Activated naive CD8-positive, alpha-beta T cell treated with anti-CD3 and anti-CD28 coated beads, Interleukin-2, amount 50 U/mL, for 24 hours (primary cell): ENCODE measurements around the gene KRTAP5-6.
A peak's percentile ranks its signal among the peaks of the same experiment; 100 is the strongest.

ENCODE experiments used
- ATAC-seq: fragments of 150-1000 bp; cut with Tn5 transposase; one replicate; pipeline ENCODE4 v1.10.0; 2021
- DNase-seq: peaks from one replicate; pipeline ENCODE4 v3.0.0; 2021
- H3K27ac Mint-ChIP-seq: one replicate; pipeline ENCODE4 v1.8.0; 2021; ENCODE audit warnings: mild to moderate bottlenecking, mixed read lengths
- H3K27me3 Mint-ChIP-seq: one replicate; pipeline ENCODE4 v1.8.0; 2021; ENCODE audit warnings: mixed read lengths
- H3K36me3 Mint-ChIP-seq: one replicate; pipeline ENCODE4 v1.8.0; 2021; ENCODE audit warnings: low read depth, mixed read lengths
- H3K4me1 Mint-ChIP-seq: one replicate; pipeline ENCODE4 v1.8.0; 2021; ENCODE audit warnings: mixed read lengths
- H3K4me3 Mint-ChIP-seq: one replicate; pipeline ENCODE4 v1.8.0; 2021; ENCODE audit warnings: mild to moderate bottlenecking, moderate library complexity, mixed read lengths
- H3K9me3 Mint-ChIP-seq: one replicate; pipeline ENCODE4 v1.8.0; 2021; ENCODE audit warnings: mixed read lengths

The KRTAP5-6 gene

GRCh38 chr11:1727861-1728260, 30.9 kb downstream of the KRTAP5-6 start:
- Mint-ChIP-seq H3K4me1 (peaks cover 54% of the 10 kb centered on the region), H3K9me3 (peaks cover 5% of the 10 kb centered on the region), H3K4me3 (peak overlapping the region; percentile 49), H3K36me3 (no peaks in the 10 kb centered on the region), H3K27ac (peak overlapping the region; percentile 88), H3K27me3 (peaks cover 12% of the 10 kb centered on the region)
- ATAC-seq: no peak
- DNase-seq: no peak

GRCh38 chr11:1728301-1728700, 31.3 kb downstream of the KRTAP5-6 start:
- no peak for ATAC-seq
- no peak for DNase-seq
- peaks cover 53% of the 10 kb centered on the region for H3K4me1 Mint-ChIP-seq
- peaks cover 12% of the 10 kb centered on the region for H3K27me3 Mint-ChIP-seq
- H3K36me3 Mint-ChIP-seq: no peaks in the 10 kb centered on the region
- no peak overlapping the region for H3K4me3 Mint-ChIP-seq
- peak overlapping the region; percentile 88 for H3K27ac Mint-ChIP-seq
- peaks cover 5% of the 10 kb centered on the region for H3K9me3 Mint-ChIP-seq

GRCh38 chr11:1728931-1729691, 32.1 kb downstream of the KRTAP5-6 start:
- H3K4me1 Mint-ChIP-seq: peaks cover 59% of the 10 kb centered on the region
- peak overlapping the region; percentile 88 for H3K27ac Mint-ChIP-seq
- H3K4me3 Mint-ChIP-seq: peak overlapping the region; percentile 63

GRCh38 chr11:1729692-1730011, 32.7 kb downstream of the KRTAP5-6 start:
- H3K36me3 Mint-ChIP-seq: no peaks in the 10 kb centered on the region
- peaks cover 15% of the 10 kb centered on the region for H3K27me3 Mint-ChIP-seq
- H3K4me3 Mint-ChIP-seq: no peak overlapping the region
- H3K27ac Mint-ChIP-seq: peak overlapping the region; percentile 88
- ATAC-seq (peak; percentile 1), DNase-seq (no peak)
- H3K9me3 Mint-ChIP-seq: peaks cover 5% of the 10 kb centered on the region
- H3K4me1 Mint-ChIP-seq: peaks cover 62% of the 10 kb centered on the region

More at GRCh38 chr11:1728931-1729691, 32.1 kb downstream of the KRTAP5-6 start:
- ATAC-seq (peak; percentile 81), DNase-seq (peak; percentile 55)
- no peaks in the 10 kb centered on the region for H3K36me3 Mint-ChIP-seq
- peaks cover 14% of the 10 kb centered on the region for H3K27me3 Mint-ChIP-seq
- peaks cover 5% of the 10 kb centered on the region for H3K9me3 Mint-ChIP-seq

GRCh38 chr11:1730059-1730629, 33.1 kb downstream of the KRTAP5-6 start:
- H3K4me3 Mint-ChIP-seq: peak overlapping the region; percentile 42
- peak overlapping the region; percentile 88 for H3K27ac Mint-ChIP-seq

GRCh38 chr11:1731451-1732059, 34.6 kb downstream of the KRTAP5-6 start:
- Mint-ChIP-seq H3K27me3 (peaks cover 18% of the 10 kb centered on the region), H3K4me3 (no peak overlapping the region), H3K4me1 (peaks cover 56% of the 10 kb centered on the region), H3K27ac (no peak overlapping the region), H3K9me3 (peaks cover 18% of the 10 kb centered on the region), H3K36me3 (peaks cover 4% of the 10 kb centered on the region)
- ATAC-seq (no peak), DNase-seq (no peak)

More at GRCh38 chr11:1730059-1730629, 33.1 kb downstream of the KRTAP5-6 start:
- peaks cover 15% of the 10 kb centered on the region for H3K27me3 Mint-ChIP-seq
- H3K9me3 Mint-ChIP-seq: peaks cover 5% of the 10 kb centered on the region
- H3K4me1 Mint-ChIP-seq: peaks cover 62% of the 10 kb centered on the region
- ATAC-seq (no peak), DNase-seq (no peak)
- H3K36me3 Mint-ChIP-seq: no peaks in the 10 kb centered on the region

GRCh38 chr11:1732418-1733008, 35.5 kb downstream of the KRTAP5-6 start:
- no peak overlapping the region for H3K4me3 Mint-ChIP-seq
- peaks cover 47% of the 10 kb centered on the region for H3K4me1 Mint-ChIP-seq
- H3K27ac Mint-ChIP-seq: no peak overlapping the region
- peaks cover 18% of the 10 kb centered on the region for H3K27me3 Mint-ChIP-seq
- H3K36me3 Mint-ChIP-seq: peaks cover 5% of the 10 kb centered on the region
- H3K9me3 Mint-ChIP-seq: peaks cover 25% of the 10 kb centered on the region
- no peak for DNase-seq
- ATAC-seq: no peak

- ATAC-seq: no peak
- H3K4me3 Mint-ChIP-seq: no peak overlapping the region
- peaks cover 29% of the 10 kb centered on the region for H3K9me3 Mint-ChIP-seq
- peaks cover 5% of the 10 kb centered on the region for H3K36me3 Mint-ChIP-seq
- peaks cover 18% of the 10 kb centered on the region for H3K27me3 Mint-ChIP-seq
- H3K27ac Mint-ChIP-seq: no peak overlapping the region
- no peak for DNase-seq
- H3K4me1 Mint-ChIP-seq: peaks cover 41% of the 10 kb centered on the region
These were observed 36.2 kb downstream of the KRTAP5-6 start for GRCh38 chr11:1733009-1733715.

GRCh38 chr11:1733716-1734640, 37.0 kb downstream of the KRTAP5-6 start:
- Mint-ChIP-seq H3K9me3 (peaks cover 29% of the 10 kb centered on the region), H3K27ac (no peak overlapping the region)

GRCh38 chr11:1734641-1735081, 37.7 kb downstream of the KRTAP5-6 start:
- H3K4me3 Mint-ChIP-seq: no peak overlapping the region
- H3K27ac Mint-ChIP-seq: no peak overlapping the region
- DNase-seq (no peak), ATAC-seq (no peak)
- H3K27me3 Mint-ChIP-seq: peaks cover 20% of the 10 kb centered on the region
- peaks cover 5% of the 10 kb centered on the region for H3K36me3 Mint-ChIP-seq
- H3K4me1 Mint-ChIP-seq: peaks cover 26% of the 10 kb centered on the region
- peaks cover 29% of the 10 kb centered on the region for H3K9me3 Mint-ChIP-seq

More at GRCh38 chr11:1733716-1734640, 37.0 kb downstream of the KRTAP5-6 start:
- Mint-ChIP-seq H3K27me3 (peaks cover 17% of the 10 kb centered on the region), H3K4me3 (no peak overlapping the region), H3K36me3 (peaks cover 5% of the 10 kb centered on the region), H3K4me1 (peaks cover 33% of the 10 kb centered on the region)
- ATAC-seq (no peak), DNase-seq (no peak)

- Mint-ChIP-seq H3K4me1 (peaks cover 20% of the 10 kb centered on the region), H3K9me3 (peaks cover 29% of the 10 kb centered on the region), H3K27me3 (peaks cover 20% of the 10 kb centered on the region), H3K27ac (no peak overlapping the region), H3K36me3 (peaks cover 5% of the 10 kb centered on the region), H3K4me3 (no peak overlapping the region)
- ATAC-seq: no peak
- DNase-seq: no peak
These were observed 38.3 kb downstream of the KRTAP5-6 start for GRCh38 chr11:1735271-1735670.

- Mint-ChIP-seq H3K27ac (no peak overlapping the region), H3K4me1 (peaks cover 14% of the 10 kb centered on the region), H3K9me3 (peaks cover 24% of the 10 kb centered on the region), H3K36me3 (peaks cover 5% of the 10 kb centered on the region), H3K4me3 (no peak overlapping the region), H3K27me3 (peaks cover 17% of the 10 kb centered on the region)
- no peak for ATAC-seq
- no peak for DNase-seq
These were observed 39.5 kb downstream of the KRTAP5-6 start for GRCh38 chr11:1736447-1736992.

- H3K9me3 Mint-ChIP-seq: peaks cover 23% of the 10 kb centered on the region
- no peak overlapping the region for H3K4me3 Mint-ChIP-seq
- no peak for DNase-seq
- no peak overlapping the region for H3K27ac Mint-ChIP-seq
- peaks cover 14% of the 10 kb centered on the region for H3K27me3 Mint-ChIP-seq
- H3K36me3 Mint-ChIP-seq: peaks cover 5% of the 10 kb centered on the region
- ATAC-seq: no peak
- H3K4me1 Mint-ChIP-seq: peaks cover 12% of the 10 kb centered on the region
These were observed 40.2 kb downstream of the KRTAP5-6 start for GRCh38 chr11:1737080-1737757.
